Measurements from ENCODE around the gene EXOSC7. TPM values are rescaled to one million over a fixed set of nuclear protein-coding genes. Genes with fewer than 3 reads are reported as not detected.
A peak's percentile ranks its signal among the peaks of the same experiment; 100 is the strongest.
"Not testable (repeated sequence)": the region's sequence is repeated elsewhere in the genome, so short reads cannot be mapped to it uniquely, and the experiment has no call there.

The EXOSC7 gene
- total RNA-seq, 1 donor from 2014 or later = 23.1 TPM

DNA sequence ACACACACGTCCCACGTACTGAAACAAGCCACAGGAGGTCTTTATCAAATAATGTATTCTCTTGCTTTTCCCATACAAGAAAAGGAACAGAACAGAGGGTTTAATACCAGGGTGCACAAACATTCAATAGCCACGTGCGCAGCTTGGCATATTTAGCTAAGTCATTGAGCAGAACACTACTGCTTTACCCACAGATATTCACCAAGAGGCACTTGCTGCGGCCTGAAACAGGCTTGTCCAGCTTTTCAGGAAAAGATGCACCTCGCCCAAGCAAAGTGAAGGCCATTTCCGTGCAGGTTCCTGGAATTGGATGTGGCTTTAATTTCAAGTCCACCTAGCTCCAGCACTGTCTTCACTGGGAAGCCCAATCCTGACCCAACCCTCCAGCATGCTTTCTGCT lies 17.7 kb upstream of the EXOSC7 start:
- intact Hi-C loops (cut with DNase I) = no loop called here
- ATAC-seq (no peak), DNase-seq (ENCODE audit: missing footprints) (no peak)

DNA sequence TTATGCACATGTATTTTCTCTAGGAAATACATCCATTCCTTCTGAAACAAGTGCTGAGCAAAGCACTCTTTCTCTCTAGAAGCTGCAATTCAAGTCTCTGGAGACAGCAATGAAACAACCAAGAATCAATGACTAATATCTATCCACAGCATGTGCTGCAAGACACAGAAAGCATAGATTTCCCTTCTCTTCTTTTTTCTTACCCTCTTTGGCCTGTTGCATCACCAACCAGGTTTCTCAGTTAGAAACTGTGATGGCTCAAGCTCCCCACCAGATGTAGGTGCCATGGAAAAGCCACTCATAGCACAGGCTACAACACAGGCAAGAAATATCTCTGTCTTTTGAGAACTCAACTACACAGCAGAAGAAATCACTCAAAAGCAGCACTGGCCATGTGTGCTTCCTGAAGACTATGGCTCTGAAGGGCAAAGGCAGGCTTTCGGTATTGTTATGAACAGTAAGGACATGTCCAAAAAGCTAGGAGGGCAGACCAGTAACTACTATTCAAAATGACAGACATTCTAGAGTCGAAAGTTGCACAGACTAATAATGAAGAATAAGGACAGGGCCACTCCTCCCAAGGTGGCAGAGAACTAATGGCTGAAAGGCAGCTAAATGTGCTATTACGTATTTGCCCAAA lies 15.5 kb upstream of the EXOSC7 start:
- ATAC-seq (no peak), DNase-seq (ENCODE audit: missing footprints) (no peak)
- intact Hi-C loops (cut with DNase I) = no loop called here

GRCh38 chr3:44961888-44962287 lies 14.2 kb upstream of the EXOSC7 start:
- intact Hi-C loops (cut with DNase I) = no loop called here
- ATAC-seq (no peak), DNase-seq (ENCODE audit: missing footprints) (no peak)

DNA sequence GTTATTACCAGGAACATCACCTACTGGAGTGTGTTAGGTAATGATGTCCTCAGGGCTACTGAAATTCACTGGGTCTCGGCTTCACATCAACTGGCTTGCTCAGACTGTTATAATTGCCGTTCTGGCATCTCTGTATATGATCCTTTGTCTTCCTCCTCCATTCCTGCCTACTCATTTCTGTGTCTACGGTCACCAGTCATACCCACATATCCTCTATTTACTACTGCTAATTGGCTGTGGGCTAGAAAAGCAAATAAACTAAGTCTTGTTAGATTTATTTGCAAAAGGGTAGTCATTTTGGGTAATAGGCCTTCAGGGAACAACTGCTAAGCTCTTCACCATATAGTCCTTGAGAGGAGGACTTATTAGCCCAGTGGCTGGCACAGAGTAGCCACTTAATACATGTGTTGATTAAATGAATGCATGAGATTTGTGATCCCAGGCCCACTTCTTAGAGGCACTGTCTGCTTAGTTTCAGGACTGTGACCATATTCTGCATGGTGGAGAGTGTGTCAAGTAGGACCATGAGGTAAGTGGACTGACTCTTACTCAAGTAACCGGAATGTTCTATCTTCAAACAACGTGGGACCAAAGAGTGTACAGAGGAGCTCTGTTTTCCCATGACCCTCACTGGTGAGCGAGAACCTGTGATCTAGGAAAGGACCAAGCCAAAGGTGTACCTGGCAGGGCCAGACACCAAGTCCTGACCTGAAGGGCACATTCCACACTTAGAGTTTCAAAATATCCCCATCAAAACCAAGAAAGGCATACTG lies 13.2 kb upstream of the EXOSC7 start:
- intact Hi-C loops (cut with DNase I) = no loop called here
- ATAC-seq (no peak), DNase-seq (ENCODE audit: missing footprints) (no peak)

DNA sequence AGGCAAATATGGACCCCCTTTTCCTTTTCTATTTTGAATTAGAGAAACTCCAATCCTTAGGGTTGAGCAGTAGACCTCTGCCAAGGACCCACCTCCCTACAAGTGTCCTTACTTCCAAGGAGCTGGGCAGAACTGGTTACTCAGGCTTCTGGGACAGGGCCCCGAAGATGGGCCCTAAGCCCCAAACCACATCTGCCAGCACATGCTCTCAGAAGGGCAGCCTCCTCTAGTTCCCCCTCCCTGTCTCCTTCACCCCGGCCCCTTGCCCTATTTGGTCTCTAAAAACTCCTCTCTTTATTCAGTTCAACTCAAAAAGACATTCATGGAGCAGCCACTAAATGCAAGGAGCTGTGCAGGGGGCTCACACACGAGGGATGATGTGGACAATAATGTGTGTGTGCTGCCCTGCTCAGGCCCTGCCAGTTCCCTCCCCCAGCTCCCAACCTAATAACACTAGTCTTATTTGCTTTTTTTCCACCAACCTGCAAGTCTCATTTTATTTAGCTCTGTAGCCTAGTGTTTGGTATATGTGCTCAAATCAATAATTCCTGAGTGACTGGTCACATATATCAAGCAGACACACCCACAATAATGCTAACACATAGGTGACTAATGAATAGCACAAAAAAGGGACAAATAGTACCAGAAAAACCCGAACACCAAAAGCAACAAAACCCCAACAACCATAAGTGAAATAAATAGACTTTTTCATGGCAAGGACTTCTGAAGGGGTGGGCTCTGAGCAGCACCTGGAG lies 12.3 kb upstream of the EXOSC7 start:
- DNase-seq (ENCODE audit: missing footprints) (no peak), ATAC-seq (no peak)
- intact Hi-C loops (cut with DNase I) = no loop called here

DNA sequence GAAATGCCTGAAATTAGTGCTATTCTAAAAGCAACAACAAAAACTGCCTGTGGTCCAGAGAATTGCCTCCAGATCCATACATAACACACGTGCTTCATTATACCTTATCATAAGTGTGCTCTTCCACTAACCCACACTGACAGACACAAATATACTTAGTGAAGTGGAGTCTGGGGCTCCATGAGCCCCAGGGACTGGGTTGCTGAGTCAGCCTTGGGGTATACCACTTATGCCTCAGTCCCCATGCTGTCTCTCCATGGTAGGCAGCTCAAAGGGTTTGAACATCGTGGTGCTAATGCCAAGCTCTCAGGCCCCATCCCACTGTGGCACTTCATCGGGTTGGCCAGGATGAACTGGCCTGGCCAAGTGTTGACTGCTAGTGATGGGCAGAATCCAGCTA lies 10.9 kb upstream of the EXOSC7 start:
- intact Hi-C loops (cut with DNase I) = no loop called here
- ATAC-seq = no peak
- DNase-seq (ENCODE audit: missing footprints) = no peak

DNA sequence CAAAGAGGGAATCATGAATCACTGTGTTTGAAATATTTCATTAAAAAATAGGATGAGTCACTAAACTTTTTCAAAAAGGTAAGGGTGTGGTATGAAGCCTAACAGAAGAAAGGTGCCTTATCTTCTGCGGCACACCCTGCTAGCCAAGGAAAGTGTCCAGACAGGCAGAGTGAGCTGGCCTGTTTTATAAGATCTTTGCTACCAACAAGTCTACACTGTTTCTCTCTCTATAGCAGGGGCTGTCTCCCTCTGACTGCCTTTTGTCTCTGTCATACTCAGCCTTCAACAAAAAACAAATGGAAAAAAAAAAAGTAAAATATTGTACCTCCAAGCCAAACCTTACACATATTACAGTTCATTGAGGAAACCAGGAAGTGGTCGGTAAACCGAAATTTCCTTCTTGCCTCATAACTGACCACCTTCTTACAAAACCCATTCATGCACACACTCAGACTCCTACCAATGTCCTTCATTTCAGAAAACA lies 9.2 kb upstream of the EXOSC7 start:
- intact Hi-C loops (cut with DNase I) = no loop called here
- ATAC-seq = no peak
- no peak for DNase-seq (ENCODE audit: missing footprints)

DNA sequence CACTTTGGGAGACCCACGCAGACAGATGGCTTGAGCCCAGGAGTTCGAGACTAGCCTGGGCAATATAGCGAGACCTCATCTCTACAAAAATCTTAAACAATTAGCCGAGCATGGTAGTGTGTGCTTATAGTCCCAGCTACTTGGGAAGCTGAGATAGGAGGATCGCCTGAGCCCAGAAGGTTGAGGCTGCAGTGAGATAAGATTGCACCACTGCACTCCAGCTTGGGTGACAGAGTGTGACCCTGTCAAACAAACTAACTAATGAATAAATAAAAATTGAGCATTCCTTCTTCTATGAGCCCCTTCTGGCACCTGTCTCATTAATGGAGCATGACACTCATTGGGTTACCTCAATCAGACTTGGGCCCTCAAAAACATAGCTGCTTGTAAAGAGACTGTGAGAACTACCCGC lies 7.6 kb upstream of the EXOSC7 start:
- ATAC-seq = no peak
- intact Hi-C loops (cut with DNase I) = no loop called here
- DNase-seq (ENCODE audit: missing footprints) = no peak

DNA sequence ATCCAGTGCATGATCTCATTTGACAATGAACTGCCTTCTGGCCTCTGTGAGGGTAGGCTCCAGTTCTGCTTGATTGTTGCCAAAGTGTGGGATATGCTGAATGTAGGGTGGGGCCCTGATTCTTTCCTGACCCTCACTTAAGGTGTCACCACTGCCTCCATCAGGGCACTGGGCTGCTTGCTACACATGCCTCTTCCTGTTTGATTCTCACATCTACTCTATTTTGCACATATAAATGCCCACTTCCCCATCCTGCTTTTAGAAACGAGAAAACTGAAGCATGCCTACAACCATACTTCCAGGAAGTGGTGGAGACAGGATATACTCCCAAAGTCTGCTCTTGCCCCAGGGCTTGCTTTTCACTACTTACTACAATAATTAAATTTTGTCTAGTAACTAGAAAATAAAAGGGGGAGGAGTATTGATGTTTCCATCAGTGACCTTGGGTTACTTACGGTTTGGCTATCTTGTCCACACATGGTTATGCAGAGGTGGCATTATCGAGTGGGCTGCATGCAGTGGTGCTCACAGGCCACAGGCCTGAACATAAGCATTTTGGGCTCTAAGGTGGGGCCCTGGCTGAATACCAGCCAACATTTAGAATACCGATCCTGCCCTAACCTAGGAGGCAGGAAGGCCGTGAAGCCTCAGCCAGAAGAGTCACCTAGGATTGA lies 6.8 kb upstream of the EXOSC7 start:
- DNase-seq (ENCODE audit: missing footprints) (no peak), ATAC-seq (no peak)
- intact Hi-C loops (cut with DNase I) = no loop called here

DNA sequence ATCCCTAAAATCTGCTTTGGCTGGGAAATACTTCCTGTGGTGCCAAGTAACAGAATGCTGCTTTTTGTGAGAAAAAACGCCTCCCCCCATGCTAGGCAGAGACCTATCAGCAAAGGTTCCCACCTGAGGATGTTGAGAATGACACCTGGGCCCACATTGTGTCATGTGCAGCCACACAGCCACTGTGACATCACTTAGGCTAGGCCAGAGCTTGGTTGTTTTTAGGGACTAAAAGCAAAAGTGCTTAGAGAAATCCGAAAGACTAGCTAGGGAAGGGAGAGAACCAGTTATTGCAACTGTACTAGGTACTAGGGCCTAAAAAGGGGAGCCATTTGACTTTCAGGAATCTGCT lies 6.2 kb upstream of the EXOSC7 start:
- ATAC-seq (no peak), DNase-seq (ENCODE audit: missing footprints) (no peak)
- intact Hi-C loops (cut with DNase I) = no loop called here

- DNase-seq (ENCODE audit: missing footprints) (no peak), ATAC-seq (no peak)
- intact Hi-C loops (cut with DNase I) = no loop called here
These were observed 5.0 kb upstream of the EXOSC7 start for GRCh38 chr3:44970926-44971490.

DNA sequence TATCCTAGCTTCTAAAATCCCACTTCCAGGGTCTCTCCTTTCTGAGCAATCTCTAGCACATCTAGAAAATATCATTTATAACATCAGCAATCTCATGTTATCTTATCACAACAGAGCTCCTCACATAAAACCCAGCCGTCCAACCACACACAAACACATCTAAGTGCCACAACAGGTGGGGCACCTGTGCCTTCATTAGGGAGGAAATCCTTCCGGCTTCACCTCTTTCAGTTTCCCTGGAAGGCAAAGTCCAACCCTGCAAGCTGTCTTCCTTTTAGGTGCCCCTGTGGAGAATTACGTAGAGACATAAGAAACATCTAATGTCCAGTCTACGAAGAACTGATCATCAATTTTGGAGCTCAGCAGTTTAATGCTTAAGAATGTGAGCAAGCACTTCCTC lies 1.6 kb upstream of the EXOSC7 start:
- no peak for ATAC-seq
- no peak for DNase-seq (ENCODE audit: missing footprints)
- intact Hi-C loops (cut with DNase I) = no loop called here

- DNase-seq (ENCODE audit: missing footprints) = no peak
These were observed 5.2 kb downstream of the EXOSC7 start for GRCh38 chr3:44981220-44981619.

DNA sequence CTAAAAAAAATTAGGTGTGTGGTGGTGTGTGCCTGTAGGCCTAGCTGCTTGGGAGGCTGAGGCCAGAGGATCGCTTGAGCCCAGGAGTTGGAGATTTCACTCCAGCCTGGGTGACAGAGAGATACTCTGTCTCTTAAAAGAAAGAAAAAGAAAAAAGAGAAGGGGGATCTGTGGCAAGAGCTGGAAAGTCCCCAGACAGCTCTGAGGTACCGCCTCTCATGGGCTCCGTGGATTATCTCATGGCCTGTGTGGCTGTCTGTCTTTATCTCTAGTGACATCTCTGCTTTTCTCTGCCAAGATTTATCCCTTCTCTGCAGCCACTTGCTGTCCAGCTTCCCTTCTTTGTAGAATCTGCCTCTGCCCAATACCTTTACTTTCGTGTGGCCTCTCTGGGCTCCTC lies 5.7 kb downstream of the EXOSC7 start:
- DNase-seq (ENCODE audit: missing footprints) (no peak), ATAC-seq (no peak)
- intact Hi-C loops (cut with DNase I) = no loop called here

More at GRCh38 chr3:44981220-44981619, 5.2 kb downstream of the EXOSC7 start:
- intact Hi-C loops (cut with DNase I) = no loop called here
- no peak for ATAC-seq

DNA sequence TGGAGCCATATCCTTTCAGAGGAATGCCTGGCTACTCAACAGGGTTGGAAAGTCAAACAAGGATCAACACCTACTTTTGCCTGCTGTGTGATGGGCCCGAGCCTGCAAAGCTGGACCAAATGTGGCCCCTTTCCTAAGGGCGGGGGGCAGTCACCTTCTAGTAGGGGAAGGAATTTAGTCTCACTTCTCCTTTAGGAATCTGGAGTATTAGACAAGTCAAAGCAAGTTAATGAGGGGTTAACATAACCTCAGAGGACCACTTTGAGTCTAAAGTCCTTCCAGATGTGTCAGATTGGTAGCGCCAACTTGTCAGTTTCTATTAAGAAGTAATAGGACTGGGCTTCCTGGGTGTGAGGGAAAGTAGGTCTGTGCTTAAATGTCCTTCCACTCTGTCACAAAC lies 6.8 kb downstream of the EXOSC7 start:
- ATAC-seq = no peak
- intact Hi-C loops (cut with DNase I) = no loop called here
- DNase-seq (ENCODE audit: missing footprints) = no peak

- intact Hi-C loops (cut with DNase I) = no loop called here
- DNase-seq (ENCODE audit: missing footprints) = no peak
- peak; percentile 67 for ATAC-seq
These were observed 7.5 kb downstream of the EXOSC7 start for GRCh38 chr3:44983484-44983941.

DNA sequence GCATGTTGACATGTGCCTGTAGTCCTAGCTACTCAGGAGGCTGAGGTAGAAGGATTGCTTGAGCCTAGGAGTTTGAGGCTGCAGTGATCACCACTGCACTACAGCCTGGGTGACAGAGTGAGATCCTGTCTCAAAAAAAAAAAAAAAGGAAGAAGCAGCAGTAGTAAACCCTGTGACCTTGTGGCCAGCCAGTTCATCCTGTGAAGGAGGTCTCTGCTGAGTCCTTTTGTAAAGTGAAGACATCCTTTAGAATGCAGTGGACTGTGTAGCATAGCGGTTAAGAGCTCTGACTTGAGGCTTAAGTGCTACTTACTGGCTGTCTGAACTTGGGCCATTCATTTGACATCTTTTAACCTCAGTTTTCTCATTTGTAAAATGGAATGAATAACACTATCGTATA lies 8.3 kb downstream of the EXOSC7 start:
- no peak for ATAC-seq
- intact Hi-C loops (cut with DNase I) = no loop called here

DNA sequence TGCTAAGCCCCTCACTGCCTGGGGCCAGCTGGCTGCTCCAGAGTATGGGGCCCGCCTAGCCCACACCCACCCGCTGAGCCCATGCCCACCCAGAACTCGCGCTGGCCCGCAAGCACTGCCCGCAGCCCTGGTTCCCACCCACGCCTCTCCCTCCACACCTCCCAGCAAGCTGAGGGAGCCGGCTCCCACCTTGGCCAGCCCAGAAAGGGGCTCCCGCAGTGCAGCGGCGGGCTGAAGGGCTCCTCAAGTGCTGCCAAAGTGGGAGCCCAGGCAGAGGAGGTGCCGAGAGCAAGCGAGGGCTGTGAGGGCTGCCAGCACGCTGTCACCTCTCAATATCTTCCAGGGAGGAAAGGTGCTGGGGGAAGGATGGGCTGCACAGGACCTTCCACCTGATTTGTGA lies 10.3 kb downstream of the EXOSC7 start:
- ATAC-seq; intact Hi-C loops (cut with DNase I); DNase-seq (ENCODE audit: missing footprints): not testable (repeated sequence)

More for the DNA sequence above, 8.3 kb downstream of the EXOSC7 start:
- no peak for DNase-seq (ENCODE audit: missing footprints)

GRCh38 chr3:44987332-44987731 lies 11.3 kb downstream of the EXOSC7 start:
- intact Hi-C loops (cut with DNase I) = no loop called here
- DNase-seq (ENCODE audit: missing footprints) = no peak
- no peak for ATAC-seq
